K562 (cell line): ENCODE data around the gene CPNE6. TPM values are rescaled to one million over a fixed set of nuclear protein-coding genes. Genes with fewer than 3 reads are reported as not detected.
A peak's percentile ranks its signal among the peaks of the same experiment; 100 is the strongest.

Experiments
- CEBPB ChIP-seq: fragments of 450-650 bp; IDR thresholded peaks from 2 replicates; pipeline ENCODE4 v1.6.1; 2016; ENCODE audit warnings: missing genetic modification characterization, missing compliant biosample characterization
- CREBBP ChIP-seq: IDR thresholded peaks from one replicate; pipeline ENCODE4 v1.6.1; 2012; ENCODE audit warnings: low read depth, mild to moderate bottlenecking, control low read depth, inconsistent platforms, low read length
- E2F5 ChIP-seq: sonication (generic); formaldehyde crosslinking; IDR thresholded peaks from 2 replicates; pipeline ENCODE4 v1.8.0; 2022; ENCODE audit warnings: mild to moderate bottlenecking, missing genetic modification reagents
- ETV1 ChIP-seq: fragments of 450-650 bp; conservative IDR thresholded peaks from 2 replicates; pipeline ENCODE4 v1.6.1; 2016; ENCODE audit warnings: missing genetic modification characterization, control low read depth, low read depth, missing compliant biosample characterization
- FOXP4 ChIP-seq: sonication (generic); formaldehyde crosslinking; IDR thresholded peaks from 2 replicates; pipeline ENCODE4 v1.8.0; 2022; ENCODE audit warnings: mild to moderate bottlenecking, missing genetic modification reagents, borderline replicate concordance
- MAX ChIP-seq: sonication (generic); formaldehyde crosslinking; IDR thresholded peaks from 2 replicates; pipeline ENCODE4 v1.9.0; 2022; ENCODE audit warnings: mild to moderate bottlenecking, missing genetic modification reagents
- RBM39 ChIP-seq: fragments of 200-400 bp; formaldehyde crosslinking; optimal IDR thresholded peaks from 2 replicates; pipeline ENCODE3; 2018; ENCODE audit warnings: low read depth, low read length
- SIN3A ChIP-seq, 2 experiments: fragments of 150-350 bp in 1 of 2; IDR thresholded peaks; 2 replicates each; pipeline ENCODE4 v1.6.1; 2011 to 2016; ENCODE audit warnings: borderline replicate concordance in 2 of 2, low read depth in 2 of 2, low read length in 2 of 2, mild to moderate bottlenecking in 2 of 2, moderate library complexity in 2 of 2; ENCODE audit not compliant: control insufficient read depth in 1 of 2
- SP2 ChIP-seq: IDR thresholded peaks from 2 replicates; pipeline ENCODE4 v1.6.1; 2011; ENCODE audit warnings: mild to moderate bottlenecking, low read depth, low read length, moderate library complexity; ENCODE audit not compliant: poor library complexity, severe bottlenecking; ENCODE audit errors: extremely low read depth
- TAF15 ChIP-seq: fragments of 200-400 bp; formaldehyde crosslinking; IDR thresholded peaks from 2 replicates; pipeline ENCODE4 v1.6.1; 2017; ENCODE audit warnings: mild to moderate bottlenecking, low read depth, low read length, moderate library complexity
- TCFL5 ChIP-seq: fragments of 250-450 bp; sonication (Bioruptor Pico); conservative IDR thresholded peaks from 2 replicates; pipeline ENCODE4 v1.6.1; 2021; ENCODE audit warnings: mild to moderate bottlenecking, moderate library complexity, matching md5 sums
- ZBTB2 ChIP-seq: fragments of 450-650 bp; IDR thresholded peaks from 2 replicates; pipeline ENCODE4 v1.6.1; 2016; ENCODE audit warnings: antibody characterized with exemption
- ZC3H11A ChIP-seq: IDR thresholded peaks from 2 replicates; pipeline ENCODE4 v1.6.1; 2012; ENCODE audit warnings: low read depth, low read length, improper control_type of control experiment
- ZFP36 ChIP-seq: fragments of 150-350 bp; IDR thresholded peaks from 2 replicates; pipeline ENCODE4 v1.6.1; 2018; ENCODE audit warnings: low read length, low read depth; ENCODE audit not compliant: partially characterized antibody
- polyA plus RNA-seq, 8 experiments: library from polyadenylated mRNA; depleted of rRNA in 4 of 8; stranded (reverse) in 5 of 8; unstranded in 3 of 8; fragments of >200 nt; fragmentation: Nextera tagmentation in 2 of 8; fragmentation: Illumina TruSeq in 1 of 8; extraction: Ambion mirVana in 2 of 8; extraction: Trizol in 1 of 8; gene quantifications; 2 replicates each; pipeline versions ENCODE4 v1.2.1 to v1.2.3, GENCODE V29; 2011 to 2014; ENCODE audit warnings: inconsistent platforms in 1 of 8, missing spikeins in 1 of 8
- total RNA-seq, 7 experiments: library from RNA; depleted of rRNA in 6 of 7; stranded (reverse); fragments of >200 nt in 6 of 7; fragmentation: Illumina TruSeq in 2 of 7; extraction: Trizol in 2 of 7; gene quantifications; 2 replicates each; pipeline versions ENCODE4 v1.2.1 to v1.2.3, GENCODE V29; 2011 to 2021; ENCODE audit warnings: low replicate concordance in 1 of 7
- TF ChIP-seq, protein P1 (sequence below), 2 experiments: fragments of 200-800 bp in 1 of 2; sonication (Bioruptor generic) in 1 of 2; sonication (generic) in 1 of 2; formaldehyde crosslinking in 1 of 2; IDR thresholded peaks in 1 of 2; conservative IDR thresholded peaks in 1 of 2; 2 replicates each; pipeline versions ENCODE4 v1.5.0 to v1.6.1; 2016 to 2020; ENCODE audit warnings: missing compliant biosample characterization in 1 of 2, missing genetic modification characterization in 1 of 2, missing genetic modification reagents in 1 of 2
- TF ChIP-seq, protein P2 (sequence below): fragments of 450-650 bp; IDR thresholded peaks from 2 replicates; pipeline ENCODE4 v1.6.1; 2016
- TF ChIP-seq, protein P3 (sequence below): fragments of 250-450 bp; sonication (Bioruptor Pico); IDR thresholded peaks from 2 replicates; pipeline ENCODE4 v1.4.0; 2020; ENCODE audit warnings: mild to moderate bottlenecking, moderate library complexity

Gene CPNE6
- total and polyA plus RNA-seq, 9 of the 15 experiments (the other 6 are each of a cell fraction or from before 2014, with no cell fraction given): not detected

- TF ChIP-seq TCFL5 (CRISPR knock-in tag) (no peak), ZC3H11A (no peak), CEBPB (tag) (peak; percentile 90), ETV1 (tag) (peak; percentile 94), ZFP36 (no peak), FOXP4 (CRISPR knock-in tag) (no peak), ZBTB2 (no peak), MAX (CRISPR knock-in tag) (peak; percentile 44), SIN3A (IDR thresholded peaks at IDR 0.05; ENCODE audit: borderline replicate concordance in 2 of 2, control insufficient read depth in 1 of 2, low read depth in 2 of 2, low read length in 2 of 2) (peak in 1 of 2 experiments; percentile 7; a peak in 1 of 4 replicates), RBM39 (no peak), E2F5 (CRISPR knock-in tag) (no peak), CREBBP (no peak), TAF15 (no peak), SP2 (no peak)
- TF ChIP-seq, protein P1, sequence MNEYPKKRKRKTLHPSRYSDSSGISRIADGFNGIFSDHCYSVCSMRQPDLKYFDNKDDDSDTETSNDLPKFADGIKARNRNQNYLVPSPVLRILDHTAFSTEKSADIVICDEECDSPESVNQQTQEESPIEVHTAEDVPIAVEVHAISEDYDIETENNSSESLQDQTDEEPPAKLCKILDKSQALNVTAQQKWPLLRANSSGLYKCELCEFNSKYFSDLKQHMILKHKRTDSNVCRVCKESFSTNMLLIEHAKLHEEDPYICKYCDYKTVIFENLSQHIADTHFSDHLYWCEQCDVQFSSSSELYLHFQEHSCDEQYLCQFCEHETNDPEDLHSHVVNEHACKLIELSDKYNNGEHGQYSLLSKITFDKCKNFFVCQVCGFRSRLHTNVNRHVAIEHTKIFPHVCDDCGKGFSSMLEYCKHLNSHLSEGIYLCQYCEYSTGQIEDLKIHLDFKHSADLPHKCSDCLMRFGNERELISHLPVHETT (CRISPR knock-in tag; conservative IDR thresholded peaks at IDR 0.05 in 1 of 2, IDR thresholded peaks at IDR 0.05 in 1 of 2): peak in 1 of 2 experiments; percentile 90; a peak in 2 of 4 replicates
- TF ChIP-seq, protein P2, sequence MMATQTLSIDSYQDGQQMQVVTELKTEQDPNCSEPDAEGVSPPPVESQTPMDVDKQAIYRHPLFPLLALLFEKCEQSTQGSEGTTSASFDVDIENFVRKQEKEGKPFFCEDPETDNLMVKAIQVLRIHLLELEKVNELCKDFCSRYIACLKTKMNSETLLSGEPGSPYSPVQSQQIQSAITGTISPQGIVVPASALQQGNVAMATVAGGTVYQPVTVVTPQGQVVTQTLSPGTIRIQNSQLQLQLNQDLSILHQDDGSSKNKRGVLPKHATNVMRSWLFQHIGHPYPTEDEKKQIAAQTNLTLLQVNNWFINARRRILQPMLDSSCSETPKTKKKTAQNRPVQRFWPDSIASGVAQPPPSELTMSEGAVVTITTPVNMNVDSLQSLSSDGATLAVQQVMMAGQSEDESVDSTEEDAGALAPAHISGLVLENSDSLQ: no peak
- TF ChIP-seq, protein P3, sequence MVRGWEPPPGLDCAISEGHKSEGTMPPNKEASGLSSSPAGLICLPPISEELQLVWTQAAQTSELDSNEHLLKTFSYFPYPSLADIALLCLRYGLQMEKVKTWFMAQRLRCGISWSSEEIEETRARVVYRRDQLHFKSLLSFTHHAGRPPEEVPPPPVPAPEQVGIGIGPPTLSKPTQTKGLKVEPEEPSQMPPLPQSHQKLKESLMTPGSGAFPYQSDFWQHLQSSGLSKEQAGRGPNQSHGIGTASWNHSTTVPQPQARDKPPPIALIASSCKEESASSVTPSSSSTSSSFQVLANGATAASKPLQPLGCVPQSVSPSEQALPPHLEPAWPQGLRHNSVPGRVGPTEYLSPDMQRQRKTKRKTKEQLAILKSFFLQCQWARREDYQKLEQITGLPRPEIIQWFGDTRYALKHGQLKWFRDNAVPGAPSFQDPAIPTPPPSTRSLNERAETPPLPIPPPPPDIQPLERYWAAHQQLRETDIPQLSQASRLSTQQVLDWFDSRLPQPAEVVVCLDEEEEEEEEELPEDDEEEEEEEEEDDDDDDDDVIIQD (CRISPR knock-in tag): no peak
These were observed 42.6 kb downstream of the CPNE6 start (continued) for GRCh38 chr14:24113801-24114531.
